Subcutaneous abdominal adipose tissue (tissue), 5 donors: ENCODE measurements around the gene FHOD3.

ENCODE experiments used
- H3K27ac ChIP-seq: one replicate; pipeline ENCODE4 v1.7.0; 2013; ENCODE audit warnings: low read depth, mild to moderate bottlenecking, inconsistent platforms, low read length, moderate library complexity
- H3K27me3 ChIP-seq, 5 donors: one replicate each; pipeline ENCODE4 v1.7.0; 2013; ENCODE audit warnings: low read length in 5 of 5, inconsistent platforms in 1 of 5; ENCODE audit not compliant: control insufficient read depth in 5 of 5, insufficient read depth in 4 of 5
- H3K36me3 ChIP-seq, 5 donors: one replicate each; pipeline ENCODE4 v1.7.0; 2013; ENCODE audit warnings: low read length in 5 of 5; ENCODE audit not compliant: control insufficient read depth in 5 of 5, insufficient read depth in 5 of 5
- H3K4me1 ChIP-seq, 5 donors: one replicate each; pipeline ENCODE4 v1.7.0; 2013; ENCODE audit warnings: low read length in 5 of 5, mild to moderate bottlenecking in 3 of 5, moderate library complexity in 1 of 5; ENCODE audit not compliant: control insufficient read depth in 5 of 5, insufficient read depth in 5 of 5
- H3K4me3 ChIP-seq, 5 donors: one replicate each; pipeline ENCODE4 v1.7.0; 2013; ENCODE audit warnings: low read length in 5 of 5, low read depth in 1 of 5
- H3K9ac ChIP-seq, 5 donors: one replicate each; pipeline ENCODE4 v1.7.0; 2013; ENCODE audit warnings: low read length in 5 of 5, mild to moderate bottlenecking in 4 of 5, moderate library complexity in 3 of 5
- H3K9me3 ChIP-seq, 5 donors: one replicate each; pipeline ENCODE4 v1.7.0; 2013; ENCODE audit warnings: low read length in 5 of 5; ENCODE audit not compliant: control insufficient read depth in 5 of 5
- donor health status: healthy.
- donor health status: healthy.
- donor health status: healthy.
- donor health status: healthy.
- donor health status: healthy.

The FHOD3 gene

DNA sequence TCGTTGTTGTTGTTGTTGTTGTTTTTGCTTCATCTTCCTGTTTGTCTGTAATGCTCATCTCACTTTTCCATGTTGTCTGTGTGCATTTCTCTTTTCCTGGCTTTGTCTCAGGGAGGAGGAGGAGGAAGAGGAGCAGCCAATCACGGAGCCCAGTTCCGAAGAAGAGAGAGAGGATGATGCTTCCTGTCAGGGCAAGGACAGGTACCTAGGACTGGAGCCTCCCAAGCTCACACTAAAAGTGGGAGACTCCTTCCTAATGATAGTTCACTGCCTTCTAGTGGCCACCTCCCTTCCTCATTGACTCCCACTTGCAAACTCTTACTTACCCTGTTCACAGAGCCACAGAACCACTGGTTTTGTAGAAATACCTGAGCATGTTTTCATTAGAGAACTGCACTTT lies 351.7 kb downstream of the FHOD3 start:
- Histone ChIP-seq H3K27ac (no peak overlapping the region), H3K27me3 (peaks cover 0 to 4% (median 2%) of the 10 kb centered on the region in 5 donors), H3K4me1 (peaks cover 0 to 2% (median 0%) of the 10 kb centered on the region in 5 donors), H3K9me3 (no peaks in the 10 kb centered on the region), H3K36me3 (no peaks in the 10 kb centered on the region), H3K4me3 (no peak overlapping the region), H3K9ac (no peak overlapping the region)

DNA sequence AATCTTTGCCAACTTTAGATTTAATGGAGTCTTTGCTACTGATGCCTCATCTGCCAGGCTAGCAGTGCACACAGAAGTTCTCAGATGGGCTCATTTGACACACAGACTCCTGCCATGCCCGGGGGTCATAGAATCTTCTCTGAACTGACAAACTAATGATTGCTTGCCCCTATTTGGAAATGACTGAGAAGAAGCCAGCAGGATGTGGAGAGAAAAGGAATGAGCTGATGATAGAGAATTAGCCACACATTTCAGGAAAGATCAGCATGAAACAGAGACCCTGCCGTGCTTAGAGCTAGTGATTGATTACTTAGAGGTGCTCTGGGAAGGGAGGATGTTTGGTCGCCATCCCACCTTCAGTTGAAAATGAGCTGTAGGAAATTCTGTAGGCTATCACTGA lies 352.8 kb downstream of the FHOD3 start:
- peaks cover 0 to 4% (median 2%) of the 10 kb centered on the region in 5 donors for H3K27me3 ChIP-seq

DNA sequence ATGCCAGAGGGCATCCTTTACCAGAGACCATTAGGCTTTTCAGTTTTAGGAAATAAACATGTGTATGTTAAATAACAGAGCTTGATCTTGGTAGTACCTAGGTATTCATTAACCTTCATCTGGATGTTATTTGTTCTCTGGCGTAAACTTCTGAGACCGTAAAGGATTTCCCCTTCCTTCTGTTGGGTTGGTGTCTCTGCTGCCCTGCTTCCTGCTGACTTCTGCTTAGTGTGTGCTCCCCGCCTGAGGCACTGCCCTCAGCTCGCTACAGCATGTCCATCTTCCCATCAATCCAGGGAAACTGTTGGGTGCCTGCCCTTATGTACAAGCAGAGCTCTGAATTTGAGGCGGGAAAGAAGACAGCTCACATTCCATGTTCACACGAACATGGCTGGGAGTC lies 353.4 kb downstream of the FHOD3 start:
- Histone ChIP-seq H3K36me3 (no peaks in the 10 kb centered on the region), H3K4me1 (peaks cover 0 to 2% (median 0%) of the 10 kb centered on the region in 5 donors), H3K27me3 (peaks cover 0 to 4% (median 2%) of the 10 kb centered on the region in 5 donors), H3K9me3 (no peaks in the 10 kb centered on the region), H3K4me3 (no peak overlapping the region), H3K27ac (no peak overlapping the region), H3K9ac (no peak overlapping the region)

More for the DNA sequence above, 352.8 kb downstream of the FHOD3 start:
- H3K9me3 ChIP-seq: no peaks in the 10 kb centered on the region
- peaks cover 0 to 2% (median 0%) of the 10 kb centered on the region in 5 donors for H3K4me1 ChIP-seq
- no peak overlapping the region for H3K4me3 ChIP-seq
- H3K9ac ChIP-seq: no peak overlapping the region
- H3K27ac ChIP-seq: no peak overlapping the region
- no peaks in the 10 kb centered on the region for H3K36me3 ChIP-seq

DNA sequence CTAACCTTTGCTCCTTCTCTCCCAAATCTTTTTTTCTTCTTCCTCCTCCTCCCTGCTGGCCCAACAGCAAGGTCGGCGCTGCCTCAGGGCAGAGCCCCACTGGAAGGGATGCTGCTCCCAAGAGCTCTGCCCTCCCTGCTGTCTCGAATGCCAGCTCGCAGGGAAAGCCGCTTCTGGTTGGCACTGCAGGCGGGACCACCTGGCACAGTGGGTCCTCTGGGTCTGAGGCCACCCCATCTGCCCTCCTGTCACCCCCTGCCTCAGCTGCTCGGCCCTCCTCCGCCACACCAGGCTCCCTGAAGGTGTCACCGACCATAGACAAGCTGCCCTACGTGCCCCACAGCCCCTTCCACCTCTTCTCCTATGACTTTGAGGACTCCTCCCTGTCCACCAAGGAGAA lies 355.0 kb downstream of the FHOD3 start:
- Histone ChIP-seq H3K27ac (no peak overlapping the region), H3K9me3 (no peaks in the 10 kb centered on the region), H3K4me1 (peaks cover 0 to 2% (median 0%) of the 10 kb centered on the region in 5 donors), H3K4me3 (no peak overlapping the region), H3K9ac (no peak overlapping the region), H3K36me3 (no peaks in the 10 kb centered on the region), H3K27me3 (peaks cover 0 to 4% (median 2%) of the 10 kb centered on the region in 5 donors)

DNA sequence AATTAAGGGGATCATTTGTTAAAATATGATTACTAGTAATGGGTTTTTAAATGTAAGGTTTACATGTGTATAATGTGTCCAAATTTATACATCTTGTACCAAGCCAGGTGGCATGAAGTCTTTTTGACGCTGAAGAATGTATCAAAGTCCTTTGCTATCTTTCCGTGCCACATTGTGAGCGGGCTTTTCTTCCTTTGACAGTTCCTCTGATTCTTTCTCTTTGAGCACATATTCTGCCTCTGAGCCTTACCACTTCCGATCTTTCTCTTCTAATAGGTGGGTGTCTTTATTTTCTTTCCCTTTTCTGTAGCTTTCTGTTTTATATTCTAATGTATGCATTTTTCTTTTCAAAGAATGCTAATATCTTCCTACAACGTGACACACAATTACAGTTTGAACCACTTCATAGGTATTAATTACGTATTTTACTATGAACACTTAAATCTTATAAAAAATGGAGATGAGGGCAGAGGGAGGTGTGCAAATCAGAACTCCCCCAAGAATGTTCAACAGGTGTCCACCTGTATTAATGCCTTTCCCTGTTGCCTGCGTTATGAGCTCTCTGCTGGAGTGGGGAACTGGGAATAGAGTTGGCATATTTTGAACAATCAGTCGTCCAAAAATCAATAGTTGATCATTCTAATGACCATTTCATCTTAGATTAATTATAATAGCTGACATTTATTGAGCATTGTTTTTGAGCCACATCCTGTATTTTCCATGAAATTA lies 355.8 kb downstream of the FHOD3 start:
- Histone ChIP-seq H3K4me3 (no peak overlapping the region), H3K36me3 (no peaks in the 10 kb centered on the region), H3K27ac (no peak overlapping the region), H3K27me3 (peaks cover 0 to 4% (median 2%) of the 10 kb centered on the region in 5 donors), H3K4me1 (peaks cover 0 to 2% (median 0%) of the 10 kb centered on the region in 5 donors), H3K9me3 (no peaks in the 10 kb centered on the region), H3K9ac (no peak overlapping the region)

DNA sequence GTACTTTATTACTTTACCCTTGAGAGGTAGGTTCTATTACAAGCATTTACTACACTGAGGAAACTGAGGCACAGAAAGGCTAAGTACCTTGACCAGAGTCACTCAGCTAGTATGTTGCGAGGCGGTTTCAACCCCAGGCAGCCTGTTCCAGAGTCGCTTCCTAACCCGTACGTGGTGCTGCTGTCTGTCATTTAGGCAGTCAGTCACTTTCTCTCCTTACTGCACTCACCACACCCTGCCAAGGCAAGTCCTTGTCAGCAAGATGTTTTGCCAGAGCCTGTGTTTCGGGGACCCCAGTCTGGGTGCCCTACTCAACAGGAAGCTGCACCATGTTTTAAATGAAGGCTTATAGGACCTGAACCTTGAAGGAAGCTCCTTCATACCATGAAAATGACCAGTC lies 356.4 kb downstream of the FHOD3 start:
- Histone ChIP-seq H3K4me3 (no peak overlapping the region), H3K27ac (no peak overlapping the region)

DNA sequence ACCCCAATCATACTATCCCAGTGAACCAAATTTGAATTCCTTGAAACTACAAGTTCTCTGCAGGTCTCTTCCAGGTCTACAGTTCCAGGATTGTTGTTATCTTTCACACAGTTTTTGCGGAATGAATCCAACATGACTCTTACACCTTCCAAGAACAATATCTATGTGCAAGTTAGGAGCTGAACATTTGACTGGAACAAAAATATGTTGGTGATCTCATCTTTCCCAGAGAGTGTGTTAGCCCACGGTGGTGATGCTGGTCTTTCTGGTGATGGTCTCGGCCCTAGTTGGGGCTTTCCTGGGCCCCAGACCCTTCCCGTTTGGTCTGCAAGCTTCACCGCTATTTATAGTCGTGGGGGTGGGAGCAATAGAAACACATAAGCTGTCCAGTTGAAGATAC lies 357.6 kb downstream of the FHOD3 start:
- Histone ChIP-seq H3K36me3 (no peaks in the 10 kb centered on the region), H3K27ac (no peak overlapping the region), H3K4me1 (peaks cover 0 to 2% (median 0%) of the 10 kb centered on the region in 5 donors), H3K27me3 (peaks cover 0 to 4% (median 2%) of the 10 kb centered on the region in 5 donors), H3K9me3 (no peaks in the 10 kb centered on the region), H3K9ac (no peak overlapping the region), H3K4me3 (no peak overlapping the region)

More for the DNA sequence above, 356.4 kb downstream of the FHOD3 start:
- Histone ChIP-seq H3K9ac (no peak overlapping the region), H3K27me3 (peaks cover 0 to 4% (median 2%) of the 10 kb centered on the region in 5 donors), H3K9me3 (no peaks in the 10 kb centered on the region), H3K36me3 (no peaks in the 10 kb centered on the region), H3K4me1 (peaks cover 0 to 2% (median 0%) of the 10 kb centered on the region in 5 donors)

DNA sequence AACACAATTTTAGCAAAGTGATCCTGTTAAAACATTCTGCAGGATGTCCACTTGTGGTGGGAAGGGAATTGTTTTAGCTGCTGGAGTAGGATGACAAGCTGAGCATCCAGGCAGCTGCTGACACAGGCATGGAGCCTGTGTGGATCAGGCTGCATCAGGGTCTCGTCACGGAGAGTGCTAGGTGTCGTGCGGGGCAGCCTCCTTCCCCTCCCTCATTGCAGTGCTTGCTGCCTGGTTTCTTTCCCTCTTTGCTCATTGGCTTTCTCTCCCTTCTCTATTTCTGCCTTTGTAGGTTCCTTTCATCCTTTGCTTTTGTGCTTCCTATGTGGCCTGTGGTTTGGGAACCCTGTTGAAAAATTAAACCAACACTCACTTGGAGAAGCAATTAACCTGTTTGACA lies 358.4 kb downstream of the FHOD3 start:
- Histone ChIP-seq H3K27me3 (peaks cover 0 to 4% (median 2%) of the 10 kb centered on the region in 5 donors), H3K27ac (no peak overlapping the region), H3K36me3 (no peaks in the 10 kb centered on the region), H3K9ac (no peak overlapping the region), H3K9me3 (no peaks in the 10 kb centered on the region), H3K4me3 (no peak overlapping the region), H3K4me1 (peaks cover 0 to 2% (median 0%) of the 10 kb centered on the region in 5 donors)

DNA sequence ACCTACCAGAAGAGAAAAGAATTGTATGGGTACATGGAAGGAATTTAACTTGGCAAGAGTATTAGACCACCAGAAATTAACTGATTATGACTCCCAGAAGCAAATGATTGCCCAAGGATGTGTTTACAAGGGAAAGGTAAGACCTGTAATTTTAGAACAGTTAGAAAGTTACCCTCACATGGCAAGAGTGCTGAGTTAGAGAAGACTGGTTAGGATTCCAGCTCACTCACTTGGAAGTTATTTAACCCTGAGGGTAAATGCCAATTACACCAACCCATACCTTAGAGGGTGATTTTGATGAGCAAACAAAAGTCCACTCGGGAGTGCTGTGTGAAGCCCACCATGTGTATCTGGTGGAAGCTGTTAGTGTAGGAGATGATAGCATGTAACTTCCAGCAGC lies 361.1 kb downstream of the FHOD3 start:
- Histone ChIP-seq H3K4me3 (no peak overlapping the region), H3K9ac (no peak overlapping the region), H3K9me3 (no peaks in the 10 kb centered on the region), H3K36me3 (no peaks in the 10 kb centered on the region), H3K27ac (no peak overlapping the region), H3K4me1 (no peaks in the 10 kb centered on the region), H3K27me3 (no peaks in the 10 kb centered on the region)

DNA sequence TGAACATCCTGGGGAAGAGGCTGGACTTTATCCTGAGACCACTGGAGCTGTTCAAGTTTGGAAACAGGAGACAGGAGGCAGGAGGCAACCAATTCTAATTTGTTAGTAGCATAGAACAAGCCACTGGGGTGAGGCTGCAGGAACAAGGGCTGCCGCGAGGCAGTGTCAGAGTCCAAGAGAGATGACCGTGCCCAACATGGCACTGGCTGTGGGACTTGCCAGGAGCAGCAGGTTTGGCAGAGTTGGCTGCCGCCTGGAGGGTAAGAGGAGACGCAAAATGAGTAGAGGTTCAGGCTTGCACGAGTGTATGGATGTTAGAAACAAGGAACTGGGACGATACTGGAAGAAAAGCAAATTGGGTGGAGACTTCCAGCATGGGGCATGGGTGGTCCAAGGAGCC lies 362.8 kb downstream of the FHOD3 start:
- Histone ChIP-seq H3K9me3 (no peaks in the 10 kb centered on the region), H3K9ac (no peak overlapping the region), H3K27ac (no peak overlapping the region), H3K4me1 (no peaks in the 10 kb centered on the region), H3K27me3 (no peaks in the 10 kb centered on the region), H3K36me3 (no peaks in the 10 kb centered on the region), H3K4me3 (no peak overlapping the region)
